GM18526 (cell line): Measurements from ENCODE around the gene TMEM132D.

Source experiments
- POLR2A ChIP-seq: IDR thresholded peaks from 3 replicates; pipeline ENCODE4 v1.6.1; 2011; ENCODE audit not compliant: insufficient read length; ENCODE audit errors: extremely low read depth

TMEM132D gene

DNA sequence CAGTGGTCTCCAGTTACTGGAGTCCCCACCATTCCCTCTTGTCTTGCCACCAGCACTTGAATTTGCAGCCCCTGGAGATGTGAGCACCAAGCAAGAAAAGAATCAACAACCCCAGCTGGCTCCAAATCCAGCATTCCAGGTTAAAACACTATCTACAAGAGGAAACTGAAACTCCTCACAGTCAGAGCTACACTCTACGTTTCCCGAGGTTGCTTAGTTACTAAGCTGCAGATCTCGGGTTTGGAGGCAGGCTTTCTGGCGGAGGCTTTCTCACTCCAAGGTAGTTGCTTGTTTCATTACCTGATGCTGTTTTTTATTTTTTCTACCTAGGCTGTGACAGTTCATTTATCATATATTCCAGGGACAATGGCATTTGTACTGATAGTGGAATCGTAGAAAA, 802.4 kb downstream of the TMEM132D start:
- TF ChIP-seq POLR2A = no peak

- no peak for TF ChIP-seq POLR2A
Observed at GRCh38 chr12:129097451-129097850, 806.4 kb downstream of the TMEM132D start.

- TF ChIP-seq POLR2A = no peak
Observed at GRCh38 chr12:129096968-129097367, 806.9 kb downstream of the TMEM132D start.

- TF ChIP-seq POLR2A = no peak
Observed at GRCh38 chr12:129096184-129096583, 807.6 kb downstream of the TMEM132D start.

DNA sequence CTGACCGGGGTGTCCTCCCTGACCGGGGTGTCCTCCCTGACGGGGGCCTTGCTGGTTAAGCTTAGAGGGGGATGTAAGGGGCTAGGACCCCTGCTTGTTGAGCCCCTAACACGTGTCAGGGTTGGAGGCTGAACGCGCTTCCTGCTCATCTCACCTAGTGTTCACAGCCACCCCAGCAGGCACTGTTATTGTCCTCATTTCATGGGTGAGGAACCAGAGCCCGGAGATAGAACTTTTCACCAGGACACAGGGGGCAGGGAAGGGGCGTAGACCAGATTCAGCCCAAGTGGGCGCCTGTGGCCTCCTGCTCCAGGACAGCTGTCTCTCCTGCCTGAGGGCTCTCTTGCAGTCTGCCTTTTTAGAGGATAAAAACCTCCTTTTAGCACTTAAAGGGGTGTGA, 814.2 kb downstream of the TMEM132D start:
- no peak for TF ChIP-seq POLR2A

- TF ChIP-seq POLR2A = no peak
Observed at GRCh38 chr12:129084875-129085826, 818.7 kb downstream of the TMEM132D start.

DNA sequence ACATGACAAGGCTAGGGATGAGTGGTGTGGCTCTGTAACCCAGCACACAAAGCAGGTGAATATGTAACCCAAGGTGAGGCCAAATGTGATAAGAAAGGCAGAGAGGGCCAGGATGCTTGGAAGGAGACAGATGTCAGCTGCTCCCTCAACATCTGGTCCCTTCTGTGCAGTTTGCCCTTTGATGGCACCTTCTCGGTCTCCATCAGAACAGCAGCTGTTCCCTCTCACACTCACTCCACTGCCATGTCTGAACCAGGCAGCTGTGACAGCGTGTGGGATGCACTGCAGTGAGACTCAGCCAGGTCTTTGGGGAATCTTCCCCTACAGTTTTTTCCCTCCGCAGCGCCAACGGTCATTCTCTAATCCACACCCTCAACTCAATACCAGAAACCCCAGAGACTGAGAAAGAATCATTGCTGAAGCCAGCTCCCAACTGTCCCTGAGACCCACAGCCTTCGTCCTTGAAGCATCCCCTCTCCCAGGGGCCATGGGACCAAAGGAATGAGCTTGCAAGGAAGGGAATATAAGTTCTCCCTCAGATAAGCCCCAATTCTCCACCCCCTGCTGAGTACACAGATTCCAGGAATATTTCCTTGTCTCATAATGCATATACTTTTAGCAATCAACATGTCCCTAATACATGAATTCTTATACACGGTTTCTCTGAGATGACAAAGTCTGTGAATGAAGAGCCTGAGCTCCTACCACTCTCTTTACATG, 820.5 kb downstream of the TMEM132D start:
- TF ChIP-seq POLR2A = no peak

DNA sequence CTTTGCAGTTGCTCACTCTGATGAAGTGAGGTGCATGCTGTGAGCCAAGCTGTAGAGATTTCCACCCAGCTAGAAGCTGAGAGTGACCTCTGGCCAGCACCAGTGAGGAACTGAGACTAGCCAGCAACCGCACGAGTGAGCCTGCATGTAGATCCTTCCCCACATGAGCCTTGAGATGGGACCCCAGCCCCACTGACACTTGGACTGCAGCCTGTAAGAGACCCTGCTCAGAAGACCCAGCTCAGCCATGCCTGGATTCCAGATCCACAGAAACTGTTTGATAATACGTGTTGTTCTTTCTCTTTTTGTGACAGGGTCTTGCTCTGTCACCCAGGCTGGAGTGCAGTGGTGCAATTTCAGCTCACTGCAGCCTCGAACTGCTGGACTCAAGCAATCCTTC, 821.4 kb downstream of the TMEM132D start:
- TF ChIP-seq POLR2A = no peak

- no peak for TF ChIP-seq POLR2A
Observed at GRCh38 chr12:129081755-129082250, 822.0 kb downstream of the TMEM132D start.

- TF ChIP-seq POLR2A = no peak
Observed at GRCh38 chr12:129080821-129081220, 823.0 kb downstream of the TMEM132D start.

- no peak for TF ChIP-seq POLR2A
Observed at GRCh38 chr12:129080391-129080790, 823.4 kb downstream of the TMEM132D start.

- TF ChIP-seq POLR2A = no peak
Observed at GRCh38 chr12:129079719-129080118, 824.1 kb downstream of the TMEM132D start.

GRCh38 chr12:129076441-129077320, 827.1 kb downstream of the TMEM132D start:
- TF ChIP-seq POLR2A = no peak

DNA sequence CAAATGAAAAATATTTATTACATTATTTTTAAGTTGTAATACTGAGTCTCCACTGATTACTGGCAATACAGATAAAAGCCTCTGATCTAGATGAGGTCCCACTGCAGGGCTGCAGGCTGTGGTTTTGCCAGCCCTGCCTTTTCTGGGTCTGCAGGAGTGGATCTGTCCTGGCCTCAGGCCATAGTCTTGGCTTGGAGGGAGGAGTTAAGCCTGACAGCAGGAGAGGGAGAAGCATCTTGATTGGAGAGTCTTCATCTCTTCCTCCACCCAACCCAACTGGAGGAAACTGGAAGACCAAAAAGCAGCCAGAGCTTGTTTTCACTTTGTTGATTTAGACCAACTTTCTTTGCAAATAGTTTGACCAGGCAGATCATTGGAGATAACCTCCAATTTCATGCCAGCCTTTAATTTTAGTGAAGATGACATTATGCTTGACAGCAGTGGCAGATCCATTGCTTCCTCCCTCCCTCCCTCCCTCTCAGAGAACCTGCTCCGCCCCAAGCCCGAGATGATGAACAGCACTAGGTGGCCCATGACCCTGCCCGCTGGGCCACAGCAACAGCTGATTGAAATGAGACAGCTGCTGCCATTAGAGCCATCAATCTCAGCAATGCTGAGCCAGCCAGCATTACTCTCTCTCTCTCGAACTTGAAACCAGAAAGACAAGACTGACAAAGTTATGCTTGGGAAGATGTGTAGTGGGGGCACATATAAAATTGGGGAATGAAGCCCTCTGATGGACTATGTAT, 828.2 kb downstream of the TMEM132D start:
- TF ChIP-seq POLR2A = no peak
